ENCODE measurements around the gene CUEDC2.

CUEDC2 gene, protein sequence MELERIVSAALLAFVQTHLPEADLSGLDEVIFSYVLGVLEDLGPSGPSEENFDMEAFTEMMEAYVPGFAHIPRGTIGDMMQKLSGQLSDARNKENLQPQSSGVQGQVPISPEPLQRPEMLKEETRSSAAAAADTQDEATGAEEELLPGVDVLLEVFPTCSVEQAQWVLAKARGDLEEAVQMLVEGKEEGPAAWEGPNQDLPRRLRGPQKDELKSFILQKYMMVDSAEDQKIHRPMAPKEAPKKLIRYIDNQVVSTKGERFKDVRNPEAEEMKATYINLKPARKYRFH

DNA sequence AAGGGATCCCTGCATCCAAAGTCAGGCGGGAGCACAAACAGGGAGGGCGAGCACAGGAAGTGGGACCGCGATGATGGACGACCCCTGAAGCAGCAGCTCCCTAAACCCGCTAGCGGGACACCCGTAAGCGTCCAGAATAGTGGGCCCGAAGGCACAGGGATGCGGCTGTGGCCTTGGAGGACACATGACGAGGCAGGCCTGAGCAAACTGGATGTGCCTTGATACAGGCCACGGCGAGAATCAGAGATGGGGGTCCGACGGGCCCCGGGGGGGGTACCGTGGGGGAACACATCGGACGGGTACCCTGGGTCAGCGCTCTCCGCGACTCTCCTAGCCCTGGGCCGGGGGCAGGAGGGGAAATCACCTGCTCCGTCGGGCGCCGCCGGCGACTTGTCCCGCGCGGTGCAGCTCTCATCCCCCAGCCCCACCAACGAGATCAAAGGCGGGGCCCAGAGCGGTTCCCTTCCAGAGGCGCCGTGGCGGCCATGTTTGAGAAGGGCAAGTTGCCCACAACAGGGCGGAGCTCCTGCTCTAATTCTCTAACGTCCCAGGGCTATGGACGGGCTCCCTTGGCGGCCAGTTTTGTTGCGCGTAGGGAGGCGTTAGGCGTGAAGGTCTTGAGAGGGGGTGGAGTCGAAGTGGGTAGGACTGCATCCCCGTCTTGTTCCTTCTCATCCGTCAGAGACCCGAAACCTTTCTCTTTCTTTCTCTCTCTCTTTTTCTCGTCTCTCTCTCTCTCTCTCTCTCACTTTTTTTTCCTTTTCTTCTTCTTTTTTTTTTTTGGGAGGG lies at the start of gene CUEDC2:
Gene CUEDC2, minus strand, starts transcription at position 413 of the 789 bp plus-strand sequence. CDS start 7,386 bp downstream, outside the sequence.
- peak; percentile 96 for DNase-seq (ENCODE audit: low spot score)

DNA sequence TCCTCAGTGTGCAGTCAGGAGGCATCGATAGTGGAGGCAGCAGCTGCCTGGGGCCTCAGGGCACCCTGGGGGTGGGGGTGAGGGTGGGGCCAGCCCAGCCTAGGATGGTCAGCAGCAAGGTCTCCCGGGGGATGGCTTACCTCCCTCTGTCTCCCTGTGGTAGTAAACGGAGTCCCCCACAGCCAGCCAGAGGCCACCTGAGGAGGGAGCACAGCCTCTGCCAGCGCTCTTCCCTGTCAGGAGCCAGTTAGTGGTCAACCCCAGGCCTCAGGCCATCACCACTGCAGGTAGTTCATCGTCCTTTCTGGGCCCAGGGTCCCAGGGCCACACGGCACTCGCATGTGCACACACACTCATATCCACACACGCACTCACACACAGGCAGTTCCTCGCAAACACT lies 48.0 kb upstream of the CUEDC2 start:
- no peak for DNase-seq (ENCODE audit: low spot score)

DNA sequence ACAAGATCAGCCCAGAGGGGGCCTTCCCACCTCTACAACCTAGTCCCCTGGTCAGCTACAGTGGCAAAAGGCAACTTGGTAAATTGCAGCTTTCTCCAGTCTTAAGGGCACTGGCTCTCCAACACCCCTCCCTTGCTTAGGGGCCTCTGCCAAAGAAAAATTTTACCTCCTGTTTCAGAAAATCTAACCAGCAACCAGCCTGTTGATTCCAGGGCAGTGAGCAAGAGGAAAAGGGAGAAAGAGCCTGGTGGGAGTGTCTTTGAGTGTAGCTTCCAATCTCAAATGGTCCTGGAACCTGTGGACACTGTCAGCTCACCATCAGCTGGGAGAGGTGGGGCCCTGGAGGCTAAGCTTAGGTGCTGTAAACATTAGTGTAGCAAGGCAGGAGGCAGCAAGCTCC lies 47.3 kb upstream of the CUEDC2 start:
- no peak for DNase-seq (ENCODE audit: low spot score)

DNA sequence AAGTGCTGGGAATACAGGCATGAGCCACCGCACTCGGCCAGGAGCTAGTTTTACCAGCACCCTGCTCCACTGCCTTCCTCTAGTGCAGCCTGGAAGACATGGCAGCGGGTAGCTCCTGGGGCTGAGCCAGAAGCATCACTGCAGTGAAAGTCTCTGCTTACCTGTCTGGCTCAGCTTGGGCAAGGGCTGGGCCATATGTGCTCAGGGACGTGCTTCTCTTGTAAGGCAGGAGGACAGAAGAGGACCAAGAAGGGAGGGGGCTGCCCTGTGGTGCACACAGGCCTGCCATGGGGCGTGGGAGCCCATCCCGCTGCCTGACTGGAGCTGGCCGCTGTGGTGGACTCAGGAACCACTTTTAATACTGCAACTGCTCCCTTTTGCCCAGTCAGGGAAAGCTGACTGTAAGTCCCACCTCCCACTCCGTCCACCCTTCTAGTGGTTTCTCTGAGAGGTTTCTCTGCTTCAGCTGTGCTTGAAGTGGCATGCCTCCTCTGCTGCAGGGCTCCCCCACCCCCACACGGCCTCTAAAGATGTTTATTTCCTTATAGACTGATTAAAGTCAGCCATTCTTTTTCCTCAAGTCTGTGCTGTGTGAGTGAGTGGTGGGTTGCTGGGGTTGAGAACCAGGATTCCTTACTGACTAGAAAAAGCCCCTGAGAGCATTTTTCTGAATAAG lies 44.2 kb upstream of the CUEDC2 start:
- no peak for DNase-seq (ENCODE audit: low spot score)

DNA sequence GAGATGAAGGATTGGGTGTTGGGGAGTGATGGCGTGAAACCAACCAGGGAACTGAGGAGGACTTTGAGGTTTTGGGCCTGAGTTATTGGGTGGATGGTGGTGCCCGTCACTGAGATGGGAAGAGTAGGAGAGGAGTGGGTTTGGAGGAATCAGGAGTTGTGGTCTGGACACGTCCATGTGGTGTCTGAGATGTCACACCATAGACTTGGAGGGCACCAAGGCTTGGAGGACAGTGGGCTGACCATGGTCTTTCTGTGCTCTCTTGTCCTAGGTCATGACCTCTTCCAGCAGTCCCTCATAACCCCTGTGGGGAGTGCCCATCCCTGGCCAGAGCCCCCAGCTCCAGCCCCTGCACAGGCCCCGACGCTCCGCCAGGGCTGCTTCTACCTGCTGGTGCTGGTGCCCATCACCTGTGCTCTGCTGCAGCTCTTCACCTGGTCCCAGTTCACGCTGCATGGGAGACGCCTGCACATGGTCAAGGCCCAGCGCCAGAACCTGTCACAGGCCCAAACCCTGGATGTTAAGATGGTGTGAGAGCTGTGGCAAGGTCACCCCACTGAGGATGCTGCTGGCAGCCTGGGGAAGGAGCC lies 43.2 kb upstream of the CUEDC2 start:
- no peak for DNase-seq (ENCODE audit: low spot score)

DNA sequence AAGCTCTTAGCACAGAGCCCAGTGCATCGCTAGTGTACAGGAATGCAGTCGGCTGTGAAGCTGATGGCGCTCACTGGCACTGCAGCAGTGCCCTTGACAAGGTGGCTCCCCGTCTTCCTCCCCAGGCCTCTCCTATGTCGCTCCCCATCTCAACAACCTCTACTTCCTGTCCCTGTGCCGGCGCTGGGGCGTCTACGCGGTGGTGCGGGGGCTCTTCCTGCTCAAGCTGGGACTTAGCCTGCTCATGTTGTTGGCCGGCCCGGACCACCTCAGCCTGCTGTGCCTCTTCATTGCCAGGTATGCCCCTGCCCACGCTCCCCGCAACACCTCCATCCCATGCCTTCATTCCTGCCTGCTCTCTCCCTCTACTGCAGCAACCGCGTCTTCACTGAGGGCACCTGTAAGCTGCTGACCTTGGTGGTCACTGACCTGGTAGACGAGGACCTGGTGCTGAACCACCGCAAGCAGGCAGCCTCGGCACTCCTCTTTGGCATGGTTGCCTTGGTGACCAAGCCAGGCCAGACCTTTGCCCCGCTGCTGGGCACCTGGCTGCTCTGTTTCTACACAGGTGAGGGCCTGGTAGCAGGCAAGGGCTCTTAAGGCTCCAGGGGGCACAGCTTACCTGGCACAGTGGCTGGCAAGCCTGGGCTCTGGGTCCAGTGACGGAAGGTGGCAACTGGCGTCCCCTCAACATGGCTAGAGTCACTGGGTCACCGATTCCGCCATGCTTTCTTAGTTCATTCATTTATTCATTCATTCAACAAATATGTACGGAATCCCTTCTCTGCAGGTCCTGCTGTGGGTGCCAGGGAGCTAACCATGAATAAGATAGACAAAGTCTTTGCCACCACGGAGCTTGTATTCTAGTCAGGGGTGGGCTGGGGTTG lies 41.3 kb upstream of the CUEDC2 start:
- DNase-seq (ENCODE audit: low spot score): no peak

DNA sequence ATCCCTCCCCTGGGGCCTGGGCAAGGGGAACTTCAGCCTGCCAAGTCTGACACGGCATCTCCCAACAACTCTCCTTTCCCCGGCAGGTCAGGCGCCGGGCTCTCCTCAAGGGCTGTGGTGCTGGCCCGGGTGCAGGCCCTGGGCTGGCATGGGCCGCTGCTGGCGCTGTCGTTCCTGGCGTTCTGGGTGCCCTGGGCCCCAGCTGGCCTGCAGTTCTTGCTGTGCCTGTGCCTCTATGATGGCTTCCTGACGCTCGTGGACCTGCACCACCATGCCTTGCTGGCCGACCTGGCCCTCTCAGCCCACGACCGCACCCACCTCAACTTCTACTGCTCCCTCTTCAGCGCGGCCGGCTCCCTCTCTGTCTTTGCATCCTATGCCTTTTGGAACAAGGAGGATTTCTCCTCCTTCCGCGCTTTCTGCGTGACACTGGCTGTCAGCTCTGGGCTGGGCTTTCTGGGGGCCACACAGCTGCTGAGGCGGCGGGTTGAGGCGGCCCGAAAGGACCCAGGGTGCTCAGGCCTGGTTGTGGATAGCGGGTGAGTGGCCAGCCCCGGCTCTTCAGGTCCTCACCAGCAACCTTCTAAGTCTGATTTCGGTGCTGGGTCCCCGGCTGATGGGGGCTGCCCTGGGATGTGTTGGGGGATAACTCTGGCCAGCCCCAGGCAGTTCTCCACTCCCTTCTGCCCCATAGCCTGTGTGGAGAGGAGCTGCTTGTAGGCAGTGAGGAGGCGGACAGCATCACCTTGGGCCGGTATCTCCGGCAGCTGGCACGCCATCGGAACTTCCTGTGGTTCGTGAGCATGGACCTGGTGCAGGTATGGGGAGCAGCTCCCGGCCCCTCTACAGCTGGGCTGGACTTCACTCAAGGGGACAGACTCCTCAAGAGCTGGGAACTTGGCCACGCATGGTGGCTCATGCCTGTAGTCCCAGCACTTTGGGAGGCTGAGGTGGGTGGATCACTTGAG lies 38.5 kb upstream of the CUEDC2 start:
- DNase-seq (ENCODE audit: low spot score): no peak

DNA sequence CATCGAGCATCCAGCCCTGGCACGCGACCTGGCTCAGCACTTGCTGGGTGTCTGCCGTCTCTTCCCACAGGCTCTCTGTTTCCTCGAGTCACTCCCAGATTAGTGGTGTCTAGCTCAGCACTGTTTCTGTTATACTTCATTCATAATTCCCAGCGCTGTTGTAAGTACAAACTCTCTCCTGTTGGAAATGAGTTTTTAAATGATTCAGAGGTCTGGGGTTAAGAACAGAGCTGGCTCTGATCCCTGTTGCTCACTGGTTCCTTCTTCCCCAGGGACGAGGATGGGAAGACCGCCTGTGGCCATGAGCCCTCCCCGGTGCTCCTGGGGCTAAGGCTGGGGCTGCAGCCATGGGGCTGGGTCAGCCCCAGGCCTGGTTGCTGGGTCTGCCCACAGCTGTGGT lies 36.3 kb upstream of the CUEDC2 start:
- DNase-seq (ENCODE audit: low spot score): peak; percentile 55

DNA sequence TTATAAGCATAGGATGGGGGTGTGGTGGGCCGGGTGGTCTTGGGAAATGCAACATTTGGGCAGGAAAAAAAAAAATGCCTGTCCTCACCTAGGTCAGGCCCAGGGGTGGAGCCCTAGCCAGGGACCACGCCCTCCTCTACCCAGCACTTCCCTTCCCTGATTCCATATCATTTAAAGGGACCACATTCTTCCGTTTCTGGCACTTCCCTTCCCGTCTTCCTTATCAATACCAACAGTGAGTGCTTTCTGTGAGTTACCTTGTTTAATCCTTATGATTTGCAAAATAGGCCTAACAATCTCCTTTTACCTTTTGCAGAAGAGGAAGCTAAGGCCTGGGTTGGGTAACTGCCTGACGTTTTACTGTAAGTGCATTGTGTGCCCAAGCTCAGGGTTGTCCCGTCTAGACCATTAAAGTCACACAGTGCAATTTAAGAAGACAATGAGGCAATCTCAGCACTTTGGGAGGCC lies 35.6 kb upstream of the CUEDC2 start:
- no peak for DNase-seq (ENCODE audit: low spot score)

DNA sequence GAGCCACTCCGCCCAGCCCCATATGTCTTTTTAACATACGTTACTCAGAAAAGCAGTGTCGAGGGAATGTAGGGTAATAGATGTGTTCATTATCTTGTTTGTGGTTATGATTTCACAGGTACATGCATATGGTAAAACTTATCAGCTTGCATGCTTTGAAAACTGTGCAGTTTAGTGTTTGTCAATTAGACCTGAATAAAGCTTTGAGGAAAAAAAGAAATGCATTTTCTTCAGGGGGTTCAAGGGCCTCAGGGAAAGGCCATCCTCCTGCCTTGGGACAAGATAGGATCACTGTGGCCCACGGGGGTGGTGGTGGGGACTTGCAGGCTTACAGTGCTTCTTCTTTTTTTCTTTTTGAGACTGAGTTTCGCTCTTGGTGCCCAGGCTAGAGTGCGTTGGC lies 34.9 kb upstream of the CUEDC2 start:
- no peak for DNase-seq (ENCODE audit: low spot score)

DNA sequence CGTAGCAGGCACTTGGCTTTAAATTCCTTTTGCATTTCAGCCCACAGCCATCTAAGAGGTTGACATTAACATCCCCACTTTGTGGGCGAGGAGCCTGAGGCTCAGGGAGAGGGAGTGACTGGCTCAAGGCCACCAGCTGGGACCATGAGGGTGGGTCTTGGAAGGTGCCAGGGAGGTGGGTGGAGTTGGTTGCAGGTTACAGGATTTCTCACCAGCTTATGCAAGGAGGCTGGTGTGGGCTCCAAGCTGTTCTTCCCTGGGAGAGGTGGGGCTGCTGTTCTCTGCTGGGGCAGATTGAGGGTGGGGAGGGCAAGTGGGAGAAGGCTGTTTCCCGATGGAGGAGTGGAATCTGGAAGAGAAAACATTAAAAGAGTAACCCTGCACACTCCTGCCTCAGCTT lies 33.1 kb upstream of the CUEDC2 start:
- DNase-seq (ENCODE audit: low spot score): no peak

DNA sequence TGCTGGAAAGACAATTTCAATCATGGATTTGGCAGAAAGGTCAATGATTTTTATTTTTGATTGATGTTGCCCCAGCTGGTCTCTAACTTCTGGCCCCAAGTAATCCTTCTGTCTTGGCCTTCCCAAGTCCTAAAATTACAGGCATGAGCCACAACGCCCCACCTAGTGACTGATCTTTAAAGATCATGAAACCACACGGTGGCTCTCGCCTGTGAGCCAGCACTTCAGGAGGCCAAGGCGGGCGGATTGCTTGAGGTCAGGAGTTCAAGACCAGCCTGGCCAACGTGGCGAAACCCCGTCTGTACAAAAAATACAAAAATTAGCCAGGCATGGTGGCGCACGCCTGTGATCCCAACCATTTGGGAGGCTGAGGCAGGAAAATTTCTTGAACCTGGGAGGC lies 31.6 kb upstream of the CUEDC2 start:
- no peak for DNase-seq (ENCODE audit: low spot score)

DNA sequence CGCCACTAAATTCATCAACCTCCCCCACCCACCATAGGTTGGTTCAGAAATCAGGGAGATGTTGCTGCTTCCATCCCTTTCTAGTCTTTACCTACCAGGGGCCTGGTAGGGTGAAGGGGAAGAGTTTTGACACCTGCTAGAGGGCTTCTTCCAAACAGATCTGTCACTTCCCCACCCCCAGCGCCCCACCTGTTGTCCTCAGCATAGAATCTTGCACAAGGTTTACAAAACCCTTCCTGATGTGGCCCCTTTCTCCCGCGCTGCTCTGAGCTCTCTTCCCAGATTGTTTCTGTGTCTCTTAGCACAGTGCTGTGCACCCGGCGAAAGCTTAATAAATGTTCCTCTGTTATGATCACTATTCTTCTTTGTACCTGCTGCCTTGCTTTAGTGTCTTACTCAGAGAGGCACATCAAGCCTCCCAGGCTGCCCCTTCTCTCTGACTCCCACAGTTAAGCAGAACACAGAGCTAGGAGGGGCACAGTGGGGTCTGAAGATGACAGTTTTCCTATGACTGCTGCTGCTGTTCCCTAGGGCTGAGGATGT lies 30.2 kb upstream of the CUEDC2 start:
- DNase-seq (ENCODE audit: low spot score): no peak

DNA sequence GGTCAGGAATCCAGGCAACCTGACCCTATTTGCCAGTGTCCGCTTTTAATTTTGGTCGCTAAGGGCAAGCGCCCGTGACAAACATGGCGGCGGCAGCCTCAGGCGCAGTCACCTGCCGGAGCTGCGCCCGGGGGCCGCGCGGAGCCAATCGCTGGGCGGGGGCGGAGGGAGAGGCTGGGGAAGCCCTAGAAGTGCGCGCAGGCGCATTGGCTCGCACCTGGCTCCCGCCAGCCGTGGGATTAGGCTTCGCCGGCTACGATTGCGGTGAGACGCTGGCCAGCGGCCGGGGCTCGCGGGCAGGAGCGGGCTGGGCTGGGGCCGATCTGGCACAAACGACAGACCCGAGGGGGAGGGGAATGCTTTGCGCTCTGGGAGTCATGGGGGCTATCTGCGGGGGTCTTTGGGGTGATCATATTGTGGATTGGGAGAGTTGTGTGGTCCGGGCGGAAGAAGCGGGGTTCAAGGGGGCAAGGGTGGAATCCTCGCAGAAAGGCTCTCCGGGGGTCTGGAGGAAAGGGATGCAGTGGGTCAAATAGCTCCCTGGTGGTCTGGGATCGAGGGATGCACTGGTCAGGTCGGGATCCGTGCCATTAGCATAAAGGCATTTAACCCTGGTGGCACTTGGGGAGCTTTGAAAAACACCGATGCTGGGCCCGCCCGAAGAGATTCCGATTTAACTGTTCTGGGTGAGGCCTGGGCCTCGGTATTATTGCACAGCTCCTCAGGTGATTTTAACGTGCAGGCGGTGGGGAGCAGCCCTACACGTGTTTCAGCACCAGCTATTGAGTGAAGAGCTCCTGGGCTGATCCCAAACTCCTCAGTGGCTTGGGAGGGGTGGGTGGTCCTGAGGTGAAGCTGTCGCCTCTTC lies 29.0 kb upstream of the CUEDC2 start:
- peak; percentile 93 for DNase-seq (ENCODE audit: low spot score)

DNA sequence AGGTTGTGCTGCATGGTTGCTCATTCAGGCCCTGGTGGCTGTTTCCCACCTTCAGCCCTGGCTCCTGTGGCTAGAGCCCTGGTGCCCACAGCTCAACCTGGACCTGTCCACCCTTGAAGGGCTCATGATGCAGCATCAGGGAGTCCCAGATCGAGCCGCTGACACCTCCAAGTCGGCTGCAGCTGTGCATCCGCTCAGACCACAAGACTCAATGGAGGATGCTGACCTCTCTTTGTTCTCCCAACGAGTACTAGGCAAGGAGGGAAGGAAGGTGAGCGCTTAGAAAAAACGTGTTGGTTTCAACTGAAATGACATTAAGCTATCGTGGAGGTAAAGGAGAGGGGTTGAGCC lies 28.4 kb upstream of the CUEDC2 start:
- DNase-seq (ENCODE audit: low spot score): no peak

DNA sequence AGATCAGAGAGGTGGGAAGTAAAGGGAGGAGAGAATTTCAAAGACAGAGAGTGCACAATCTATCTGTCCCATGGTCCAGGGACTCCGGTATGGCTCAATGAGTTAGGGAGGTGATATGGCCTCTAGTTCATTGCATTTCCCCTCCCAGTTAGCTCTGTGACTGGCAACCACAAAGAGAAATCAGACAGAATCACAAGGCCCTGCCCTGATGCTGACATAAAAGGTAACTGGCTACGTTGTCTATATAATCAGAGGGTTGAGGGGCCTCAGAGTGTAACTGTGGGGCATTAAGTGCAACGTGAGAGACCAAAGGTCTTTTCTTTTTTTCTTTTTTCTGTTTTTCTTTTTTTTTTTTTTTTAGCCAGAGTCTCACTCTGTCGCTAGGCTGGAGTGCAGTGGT lies 26.3 kb upstream of the CUEDC2 start:
- no peak for DNase-seq (ENCODE audit: low spot score)

DNA sequence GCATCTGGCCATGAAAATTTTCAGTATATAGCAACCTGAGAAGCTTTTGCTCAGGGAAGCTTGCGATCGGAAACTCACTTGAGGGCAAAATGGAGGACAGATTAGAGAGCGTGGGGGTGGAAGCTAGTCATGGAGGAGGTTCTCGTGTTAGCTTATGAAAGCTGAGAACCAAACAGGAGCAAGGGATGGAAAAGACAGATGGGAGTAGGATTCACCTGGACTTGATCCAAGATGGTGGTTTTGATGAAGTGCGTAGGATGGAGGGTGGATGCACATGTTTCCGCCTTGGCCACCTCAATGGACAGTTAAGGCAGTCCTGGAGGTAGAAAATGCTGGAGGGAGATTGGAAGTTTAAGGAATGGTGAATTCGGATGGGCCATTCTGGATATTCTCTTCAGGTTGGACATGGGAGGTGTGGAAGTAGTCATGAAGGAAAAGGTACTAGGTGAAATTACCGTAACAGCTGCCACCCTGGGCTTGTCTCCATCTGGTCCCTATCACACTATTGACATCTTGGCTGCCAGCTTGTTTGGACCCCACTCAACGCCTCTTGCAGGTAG lies 25.3 kb upstream of the CUEDC2 start:
- no peak for DNase-seq (ENCODE audit: low spot score)

DNA sequence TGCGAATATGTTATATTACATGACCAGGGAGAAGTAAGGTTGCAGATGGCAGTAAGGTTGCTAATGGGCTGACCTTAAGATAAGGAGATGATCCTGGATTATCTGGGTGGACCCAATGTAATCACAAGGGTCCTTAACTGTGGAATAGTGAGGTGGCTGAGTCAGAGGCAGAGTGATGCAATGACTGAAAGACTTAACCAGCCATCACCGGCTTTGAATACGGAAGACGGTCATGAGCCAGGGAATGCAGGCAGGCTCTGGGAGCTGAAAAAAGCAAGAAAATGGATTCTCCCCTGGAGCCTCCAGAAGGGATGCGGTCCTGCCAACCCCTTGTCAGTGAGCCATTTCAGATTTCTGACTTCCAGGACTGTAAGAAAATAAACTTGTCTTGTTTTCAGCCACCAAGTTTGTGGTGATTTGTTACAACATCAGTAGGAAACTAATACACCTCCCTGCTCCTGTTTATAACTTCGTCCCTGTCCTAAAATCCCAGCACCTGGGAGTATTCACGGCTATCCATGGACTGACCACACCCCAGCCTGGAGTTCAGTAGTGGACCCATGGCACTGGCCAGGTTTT lies 23.6 kb upstream of the CUEDC2 start:
- peak; percentile 62 for DNase-seq (ENCODE audit: low spot score)
